Panc1 (cell line): ENCODE results near the gene KIF3B. TPM values are rescaled to one million over a fixed set of nuclear protein-coding genes. Genes with fewer than 3 reads are reported as not detected.

Experiments
- ATAC-seq: fragments of 200-7000 bp; cut with Tn5 transposase; 2 replicates; pipeline ENCODE4 v1.9.1; 2020; ENCODE audit warnings: mild to moderate bottlenecking, moderate library complexity
- BruUV-seq: library from RNA; stranded (reverse); fragments of 400-500 nt; replicated peaks from 2 replicates; lab custom pipeline; 2021; lab: Mats Ljungman, UMichigan
- CTCF ChIA-PET: fragments of 300-600 bp; sonication (Branson Sonifier 250); formaldehyde crosslinking; loops from one replicate; lab custom pipeline; 2022; ENCODE audit warnings: antibody characterized with exemption; lab: Charles Lee
- POLR2A ChIA-PET: fragments of 300-600 bp; sonication (Branson Sonifier 250); formaldehyde crosslinking; loops from one replicate; lab custom pipeline; 2022; ENCODE audit warnings: antibody characterized with exemption; lab: Charles Lee
- DNase-seq: peaks from one replicate; pipeline ENCODE4 v3.0.0-alpha.2; 2010; ENCODE audit warnings: low read depth, low spot score
- H3K27ac ChIP-seq: 2 replicates; pipeline ENCODE4 v1.5.1; 2011; ENCODE audit warnings: mild to moderate bottlenecking, low read length, inconsistent platforms
- H3K27me3 ChIP-seq: fragments of 200-500 bp; sonication (Bioruptor generic); 2 replicates; pipeline ENCODE4 v1.6.0; 2014; ENCODE audit warnings: low read length, inconsistent platforms; ENCODE audit not compliant: control insufficient read depth, insufficient read depth
- H3K36me3 ChIP-seq: fragments of 200-500 bp; sonication (Bioruptor generic); 2 replicates; pipeline ENCODE4 v1.5.1; 2014; ENCODE audit warnings: inconsistent platforms, mild to moderate bottlenecking, low read length, moderate library complexity; ENCODE audit not compliant: control insufficient read depth, insufficient read depth
- H3K4me1 ChIP-seq: 2 replicates; pipeline ENCODE4 v1.5.1; 2011; ENCODE audit warnings: inconsistent platforms, mild to moderate bottlenecking, low read length, moderate library complexity; ENCODE audit not compliant: control insufficient read depth, insufficient read depth
- H3K4me3 ChIP-seq, 2 experiments: 2 replicates each; pipeline ENCODE4 v1.5.1; 2011 to 2012; ENCODE audit warnings: low read depth in 2 of 2, low read length in 2 of 2, mild to moderate bottlenecking in 2 of 2, inconsistent platforms in 1 of 2, moderate library complexity in 1 of 2
- H3K9me3 ChIP-seq: fragments of 200-500 bp; sonication (Bioruptor generic); 2 replicates; pipeline ENCODE4 v1.5.1; 2014; ENCODE audit warnings: low read depth, mild to moderate bottlenecking, inconsistent platforms, low read length, moderate library complexity; ENCODE audit not compliant: control insufficient read depth, insufficient read depth
- POLR2AphosphoS5 ChIP-seq: IDR thresholded peaks from 2 replicates; pipeline ENCODE4 v1.6.1; 2012; ENCODE audit warnings: mild to moderate bottlenecking, low read depth, low read length, moderate library complexity
- SIN3A ChIP-seq: IDR thresholded peaks from 2 replicates; pipeline ENCODE4 v1.6.1; 2012; ENCODE audit warnings: low read depth, mild to moderate bottlenecking, low read length, moderate library complexity, borderline replicate concordance; ENCODE audit not compliant: insufficient read depth
- TCF7L2 ChIP-seq: IDR thresholded peaks from 2 replicates; pipeline ENCODE4 v1.6.1; 2011; ENCODE audit warnings: mild to moderate bottlenecking, low read depth, low read length, inconsistent platforms
- in situ Hi-C: cut with HindIII; loops from 2 replicates; pipeline ENCODE4 v1.10.0; 2016; ENCODE audit warnings: low sequenced_read_pairs, low pct_unique_long_range_greater_than_20kb
- intact Hi-C: fragments of 100-400 bp; cut with micrococcal nuclease; formaldehyde crosslinking; loops from one replicate; pipeline ENCODE4 v1.10.0; 2022; ENCODE audit not compliant: unreplicated experiment
- total RNA-seq: library from RNA; stranded (reverse); gene quantifications from one replicate; pipeline ENCODE4 v1.2.1, GENCODE V29; 2021; ENCODE audit not compliant: unreplicated experiment
- TF ChIP-seq, protein P1 (sequence below), 2 experiments: IDR thresholded peaks; 2 replicates each; pipeline ENCODE4 v1.6.1; 2011 to 2012; ENCODE audit warnings: low read depth in 2 of 2, control low read depth in 1 of 2, low read length in 1 of 2, mild to moderate bottlenecking in 1 of 2, moderate library complexity in 1 of 2; ENCODE audit not compliant: insufficient read depth in 1 of 2
- TF ChIP-seq, protein P2 (sequence below): fragments of 450-650 bp; IDR thresholded peaks from 2 replicates; pipeline ENCODE4 v1.5.1; 2017; ENCODE audit warnings: mild to moderate bottlenecking

KIF3B gene
- total RNA-seq, 1 experiment from 2014 or later, result 67.8 TPM

DNA sequence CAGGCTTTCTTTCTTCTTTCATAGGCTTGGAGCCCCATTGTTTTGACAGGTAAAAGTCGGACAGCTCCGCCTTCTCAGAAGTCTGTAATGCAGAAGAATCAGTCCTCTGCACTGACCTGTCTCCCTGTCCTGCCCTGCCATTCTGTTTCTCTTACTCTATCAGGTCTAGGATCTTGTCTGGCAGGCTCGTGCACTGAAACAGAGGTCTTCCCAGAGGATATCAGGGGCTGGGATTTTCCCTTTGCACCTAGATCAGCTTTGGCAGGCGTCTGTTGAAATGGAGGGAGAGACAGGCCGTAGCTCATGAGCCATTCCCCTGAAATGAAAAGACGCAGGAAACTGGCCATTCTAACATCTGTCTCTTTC, 25.0 kb downstream of the KIF3B start:
- no TSS peak for BruUV-seq
- Histone ChIP-seq H3K4me1 (no peaks in the 10 kb centered on the region), H3K9me3 (no peaks in the 10 kb centered on the region), H3K27me3 (no peaks in the 10 kb centered on the region), H3K27ac (no peak overlapping the region), H3K36me3 (no peaks in the 10 kb centered on the region), H3K4me3 (no peak overlapping the region)
- intact Hi-C loops (no loop called here), in situ Hi-C loops (no loop called here)
- POLR2A ChIA-PET, result no interaction called here
- CTCF ChIA-PET, result no interaction called here
- no peak for ATAC-seq
- TF ChIP-seq, protein P1, sequence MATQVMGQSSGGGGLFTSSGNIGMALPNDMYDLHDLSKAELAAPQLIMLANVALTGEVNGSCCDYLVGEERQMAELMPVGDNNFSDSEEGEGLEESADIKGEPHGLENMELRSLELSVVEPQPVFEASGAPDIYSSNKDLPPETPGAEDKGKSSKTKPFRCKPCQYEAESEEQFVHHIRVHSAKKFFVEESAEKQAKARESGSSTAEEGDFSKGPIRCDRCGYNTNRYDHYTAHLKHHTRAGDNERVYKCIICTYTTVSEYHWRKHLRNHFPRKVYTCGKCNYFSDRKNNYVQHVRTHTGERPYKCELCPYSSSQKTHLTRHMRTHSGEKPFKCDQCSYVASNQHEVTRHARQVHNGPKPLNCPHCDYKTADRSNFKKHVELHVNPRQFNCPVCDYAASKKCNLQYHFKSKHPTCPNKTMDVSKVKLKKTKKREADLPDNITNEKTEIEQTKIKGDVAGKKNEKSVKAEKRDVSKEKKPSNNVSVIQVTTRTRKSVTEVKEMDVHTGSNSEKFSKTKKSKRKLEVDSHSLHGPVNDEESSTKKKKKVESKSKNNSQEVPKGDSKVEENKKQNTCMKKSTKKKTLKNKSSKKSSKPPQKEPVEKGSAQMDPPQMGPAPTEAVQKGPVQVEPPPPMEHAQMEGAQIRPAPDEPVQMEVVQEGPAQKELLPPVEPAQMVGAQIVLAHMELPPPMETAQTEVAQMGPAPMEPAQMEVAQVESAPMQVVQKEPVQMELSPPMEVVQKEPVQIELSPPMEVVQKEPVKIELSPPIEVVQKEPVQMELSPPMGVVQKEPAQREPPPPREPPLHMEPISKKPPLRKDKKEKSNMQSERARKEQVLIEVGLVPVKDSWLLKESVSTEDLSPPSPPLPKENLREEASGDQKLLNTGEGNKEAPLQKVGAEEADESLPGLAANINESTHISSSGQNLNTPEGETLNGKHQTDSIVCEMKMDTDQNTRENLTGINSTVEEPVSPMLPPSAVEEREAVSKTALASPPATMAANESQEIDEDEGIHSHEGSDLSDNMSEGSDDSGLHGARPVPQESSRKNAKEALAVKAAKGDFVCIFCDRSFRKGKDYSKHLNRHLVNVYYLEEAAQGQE (IDR thresholded peaks at IDR 0.05; ENCODE audit: insufficient read depth in 1 of 2, low read depth in 2 of 2, low read length in 1 of 2), result no peak
- TF ChIP-seq TCF7L2 (no peak), SIN3A (no peak), POLR2AphosphoS5 (no peak)
- TF ChIP-seq, protein P2, sequence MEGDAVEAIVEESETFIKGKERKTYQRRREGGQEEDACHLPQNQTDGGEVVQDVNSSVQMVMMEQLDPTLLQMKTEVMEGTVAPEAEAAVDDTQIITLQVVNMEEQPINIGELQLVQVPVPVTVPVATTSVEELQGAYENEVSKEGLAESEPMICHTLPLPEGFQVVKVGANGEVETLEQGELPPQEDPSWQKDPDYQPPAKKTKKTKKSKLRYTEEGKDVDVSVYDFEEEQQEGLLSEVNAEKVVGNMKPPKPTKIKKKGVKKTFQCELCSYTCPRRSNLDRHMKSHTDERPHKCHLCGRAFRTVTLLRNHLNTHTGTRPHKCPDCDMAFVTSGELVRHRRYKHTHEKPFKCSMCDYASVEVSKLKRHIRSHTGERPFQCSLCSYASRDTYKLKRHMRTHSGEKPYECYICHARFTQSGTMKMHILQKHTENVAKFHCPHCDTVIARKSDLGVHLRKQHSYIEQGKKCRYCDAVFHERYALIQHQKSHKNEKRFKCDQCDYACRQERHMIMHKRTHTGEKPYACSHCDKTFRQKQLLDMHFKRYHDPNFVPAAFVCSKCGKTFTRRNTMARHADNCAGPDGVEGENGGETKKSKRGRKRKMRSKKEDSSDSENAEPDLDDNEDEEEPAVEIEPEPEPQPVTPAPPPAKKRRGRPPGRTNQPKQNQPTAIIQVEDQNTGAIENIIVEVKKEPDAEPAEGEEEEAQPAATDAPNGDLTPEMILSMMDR, result no peak
- no peak for DNase-seq

DNA sequence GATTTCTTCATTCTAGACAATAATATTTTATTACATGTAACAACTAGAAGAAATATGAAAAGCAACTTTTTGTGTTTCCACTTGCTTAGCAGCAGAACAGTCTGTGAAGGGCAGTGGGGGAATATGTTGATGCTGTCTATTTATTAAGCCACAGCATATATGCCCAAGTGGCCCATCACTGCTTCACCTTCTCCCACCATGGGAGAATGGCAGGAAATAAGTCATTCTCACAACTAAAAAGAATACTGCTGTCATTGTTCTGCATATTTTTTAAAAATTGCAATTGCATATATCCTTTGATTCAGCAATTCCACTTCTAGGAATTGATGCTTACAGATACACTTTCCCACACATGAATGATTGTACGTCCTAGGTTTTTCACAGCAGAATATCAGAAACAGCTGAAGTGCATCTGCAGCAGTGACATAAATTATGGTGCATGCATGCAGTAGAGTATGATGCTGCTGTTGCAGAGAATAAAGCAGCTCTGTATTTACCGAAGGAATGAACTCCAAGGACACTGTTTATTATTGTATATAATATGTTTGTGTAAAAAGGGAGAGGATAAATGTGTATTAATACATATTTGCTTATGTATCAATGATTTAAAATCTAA, 26.8 kb downstream of the KIF3B start:
- TF ChIP-seq TCF7L2 (no peak), SIN3A (no peak), POLR2AphosphoS5 (no peak)
- TF ChIP-seq, protein P2, result no peak
- TF ChIP-seq, protein P1 (IDR thresholded peaks at IDR 0.05; ENCODE audit: insufficient read depth in 1 of 2, low read depth in 2 of 2, low read length in 1 of 2), result no peak
- no peak for DNase-seq
- no peak for ATAC-seq
- Histone ChIP-seq H3K27me3 (no peaks in the 10 kb centered on the region), H3K4me1 (no peaks in the 10 kb centered on the region), H3K27ac (no peak overlapping the region), H3K36me3 (no peaks in the 10 kb centered on the region), H3K9me3 (no peaks in the 10 kb centered on the region), H3K4me3 (no peak overlapping the region)
- TSS peak; percentile 63 for BruUV-seq
- ChIA-PET CTCF (no interaction called here), POLR2A (interaction anchor here (0.7 kb wide), 1 partner anchor 13 kb away, joined by 5 read pairs; no protein-coding TSS in a partner anchor)
- intact Hi-C loops (no loop called here), in situ Hi-C loops (no loop called here)
